Prostate gland (tissue), 2 donors: ENCODE measurements around the gene RGS14.
"Not testable (repeated sequence)": the region's sequence is repeated elsewhere in the genome, so short reads cannot be mapped to it uniquely, and the experiment has no call there.

Source experiments
- CTCF ChIP-seq, 4 experiments: fragments of 200-600 bp in 2 of 4; fragments of 450-650 bp in 2 of 4; sonication (generic) in 2 of 4; IDR thresholded peaks; 1 replicate in 3 of 4; 2 replicates in 1 of 4; pipeline ENCODE4 v1.5.1; 2016 to 2019; ENCODE audit warnings: antibody characterized with exemption in 4 of 4, mild to moderate bottlenecking in 2 of 4, moderate library complexity in 2 of 4
- POLR2A ChIP-seq: fragments of 450-650 bp; IDR thresholded peaks from one replicate; pipeline ENCODE4 v1.6.1; 2016; ENCODE audit warnings: antibody characterized with exemption, mild to moderate bottlenecking
- POLR2AphosphoS5 ChIP-seq: sonication (generic); formaldehyde crosslinking; IDR thresholded peaks from one replicate; pipeline ENCODE4 v1.6.1; 2017; ENCODE audit warnings: antibody characterized with exemption

GRCh38 chr5:177343000-177343399 lies 14.7 kb upstream of the RGS14 start:
- TF ChIP-seq CTCF (IDR thresholded peaks at IDR 0.05); POLR2A; POLR2AphosphoS5: not testable (repeated sequence)
